ENCODE measurements around the gene ASB18.

The ASB18 gene

GRCh38 chr2:236168110-236169080, 95.8 kb downstream of the ASB18 start, which contains the start of gene GBX2:
Gene GBX2 (minus strand): TSS chr2:236168386. CDS start chr2:236167971, 415 bp downstream.
- Histone ChIP-seq H3K27me3 (ENCODE audit: control insufficient read depth, insufficient read depth, low read length) (peaks cover 43% of the 10 kb centered on the region), H3K4me2 (ENCODE audit: low read length) (peak within 1 kb of the TSS; percentile 57), H3K4me1 (no peaks in the 10 kb centered on the region), H3K9ac (no peak within 1 kb of the TSS), H3K9me3 (ENCODE audit: control insufficient read depth, low read length) (no peaks in the 10 kb centered on the region), H3K36me3 (ENCODE audit: control insufficient read depth, insufficient read depth, low read length) (no peaks in the 10 kb centered on the region), H3K27ac (no peak within 1 kb of the TSS), H3K79me2 (no peaks in the 10 kb centered on the region), H3K4me3 (ENCODE audit: low read depth, low read length) (no peak within 1 kb of the TSS), H2AFZ (peak within 1 kb of the TSS; percentile 62)
- TF ChIP-seq, protein P1, sequence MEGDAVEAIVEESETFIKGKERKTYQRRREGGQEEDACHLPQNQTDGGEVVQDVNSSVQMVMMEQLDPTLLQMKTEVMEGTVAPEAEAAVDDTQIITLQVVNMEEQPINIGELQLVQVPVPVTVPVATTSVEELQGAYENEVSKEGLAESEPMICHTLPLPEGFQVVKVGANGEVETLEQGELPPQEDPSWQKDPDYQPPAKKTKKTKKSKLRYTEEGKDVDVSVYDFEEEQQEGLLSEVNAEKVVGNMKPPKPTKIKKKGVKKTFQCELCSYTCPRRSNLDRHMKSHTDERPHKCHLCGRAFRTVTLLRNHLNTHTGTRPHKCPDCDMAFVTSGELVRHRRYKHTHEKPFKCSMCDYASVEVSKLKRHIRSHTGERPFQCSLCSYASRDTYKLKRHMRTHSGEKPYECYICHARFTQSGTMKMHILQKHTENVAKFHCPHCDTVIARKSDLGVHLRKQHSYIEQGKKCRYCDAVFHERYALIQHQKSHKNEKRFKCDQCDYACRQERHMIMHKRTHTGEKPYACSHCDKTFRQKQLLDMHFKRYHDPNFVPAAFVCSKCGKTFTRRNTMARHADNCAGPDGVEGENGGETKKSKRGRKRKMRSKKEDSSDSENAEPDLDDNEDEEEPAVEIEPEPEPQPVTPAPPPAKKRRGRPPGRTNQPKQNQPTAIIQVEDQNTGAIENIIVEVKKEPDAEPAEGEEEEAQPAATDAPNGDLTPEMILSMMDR (IDR thresholded peaks at IDR 0.05), result no peak

DNA sequence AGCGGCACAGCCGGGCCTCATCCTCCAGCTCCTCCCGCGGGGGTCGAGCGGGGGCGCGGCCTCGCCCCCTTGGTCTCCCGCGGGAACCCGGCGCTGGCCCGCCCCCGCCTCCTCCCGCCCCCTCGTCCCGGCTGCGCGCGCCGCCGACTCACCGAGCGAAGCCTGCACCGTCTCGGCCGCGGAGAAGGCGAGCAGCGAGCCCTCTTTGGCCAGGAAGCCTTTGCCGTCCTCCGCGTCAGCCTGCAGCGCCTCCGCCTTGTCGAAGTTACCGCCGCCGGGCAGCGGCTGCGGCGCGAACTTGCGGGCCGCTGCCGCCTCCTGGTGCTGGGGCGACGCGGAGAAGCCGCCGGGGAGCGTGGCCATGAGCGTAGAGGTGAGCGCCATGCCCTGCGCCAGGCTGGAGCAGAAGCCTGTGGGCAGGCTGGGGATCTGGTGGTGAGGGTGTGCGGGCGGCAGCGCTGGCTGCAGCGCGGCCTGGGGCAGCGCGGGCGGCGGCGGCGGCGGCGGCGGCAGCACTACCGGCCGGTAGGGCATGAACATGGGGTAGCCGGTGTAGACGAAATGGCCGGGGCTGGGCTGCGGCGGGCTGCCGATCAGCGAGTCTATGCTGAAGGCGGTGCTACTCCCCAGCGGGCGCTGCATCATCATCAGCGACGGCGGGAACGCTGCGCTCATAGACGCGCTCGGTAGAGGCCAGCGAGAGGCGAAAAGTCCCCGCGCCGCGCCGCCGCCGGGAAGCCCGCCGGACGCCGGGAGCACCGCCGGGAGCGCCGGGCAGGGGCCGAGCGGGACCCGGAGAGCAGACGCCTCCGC, 96.7 kb downstream of the ASB18 start:
- no peak overlapping the region for H3K4me3 ChIP-seq (ENCODE audit: low read depth, low read length)
- H3K4me1 ChIP-seq, result no peaks in the 10 kb centered on the region
- TF ChIP-seq, protein P1 (IDR thresholded peaks at IDR 0.05), result no peak
- peak overlapping the region; percentile 62 for H2AFZ ChIP-seq
- H3K9ac ChIP-seq, result no peak overlapping the region
- no peak overlapping the region for H3K27ac ChIP-seq
- H3K4me2 ChIP-seq (ENCODE audit: low read length), result peak overlapping the region; percentile 57
- no peaks in the 10 kb centered on the region for H3K79me2 ChIP-seq
- H3K9me3 ChIP-seq (ENCODE audit: control insufficient read depth, low read length), result no peaks in the 10 kb centered on the region
- H3K27me3 ChIP-seq (ENCODE audit: control insufficient read depth, insufficient read depth, low read length), result peaks cover 43% of the 10 kb centered on the region
- H3K36me3 ChIP-seq (ENCODE audit: control insufficient read depth, insufficient read depth, low read length), result no peaks in the 10 kb centered on the region

- no peaks in the 10 kb centered on the region for H3K9me3 ChIP-seq (ENCODE audit: control insufficient read depth, low read length)
- H3K9ac ChIP-seq, result no peak overlapping the region
- H2AFZ ChIP-seq, result no peak overlapping the region
- H3K27me3 ChIP-seq (ENCODE audit: control insufficient read depth, insufficient read depth, low read length), result peaks cover 43% of the 10 kb centered on the region
- H3K4me2 ChIP-seq (ENCODE audit: low read length), result peak overlapping the region; percentile 57
- no peaks in the 10 kb centered on the region for H3K36me3 ChIP-seq (ENCODE audit: control insufficient read depth, insufficient read depth, low read length)
- H3K79me2 ChIP-seq, result no peaks in the 10 kb centered on the region
- H3K27ac ChIP-seq, result no peak overlapping the region
- no peak overlapping the region for H3K4me3 ChIP-seq (ENCODE audit: low read depth, low read length)
- TF ChIP-seq, protein P1 (IDR thresholded peaks at IDR 0.05), result no peak
- H3K4me1 ChIP-seq, result no peaks in the 10 kb centered on the region
These were observed 97.4 kb downstream of the ASB18 start for GRCh38 chr2:236166796-236167296.

GRCh38 chr2:236165842-236166795, 98.1 kb downstream of the ASB18 start:
- H3K9ac ChIP-seq, result no peak overlapping the region
- no peak overlapping the region for H3K27ac ChIP-seq
- H3K4me1 ChIP-seq, result no peaks in the 10 kb centered on the region
- no peaks in the 10 kb centered on the region for H3K36me3 ChIP-seq (ENCODE audit: control insufficient read depth, insufficient read depth, low read length)
- H3K27me3 ChIP-seq (ENCODE audit: control insufficient read depth, insufficient read depth, low read length), result peaks cover 37% of the 10 kb centered on the region
- TF ChIP-seq, protein P1 (IDR thresholded peaks at IDR 0.05), result no peak
- H2AFZ ChIP-seq, result no peak overlapping the region
- no peaks in the 10 kb centered on the region for H3K79me2 ChIP-seq
- no peaks in the 10 kb centered on the region for H3K9me3 ChIP-seq (ENCODE audit: control insufficient read depth, low read length)
- peak overlapping the region; percentile 49 for H3K4me2 ChIP-seq (ENCODE audit: low read length)
- H3K4me3 ChIP-seq (ENCODE audit: low read depth, low read length), result peak overlapping the region; percentile 17

All from parathyroid adenoma (tissue), 2 donors.